ENCODE measurements around the gene VASH1.

- TF ChIP-seq GATA2 (IDR thresholded peaks at IDR 0.05; ENCODE audit: low read depth, low read length) (no peak), GATA3 (IDR thresholded peaks at IDR 0.05; ENCODE audit: low read depth, low read length) (no peak)
Observed at GRCh38 chr14:76729258-76729657, 32.0 kb upstream of the VASH1 start.
